NK-92 treated with Interleukin-12 subunit alpha and Interleukin-12 subunit beta, amount 100 ng/mL, for 24 hours (cell line): Measurements from ENCODE around the gene ABCA2.
A peak's percentile ranks its signal among the peaks of the same experiment; 100 is the strongest.

ENCODE experiments used
- DNase-seq: peaks from one replicate; lab custom pipeline; 2025; lab: John Stamatoyannopoulos, UW

ABCA2 gene

DNA sequence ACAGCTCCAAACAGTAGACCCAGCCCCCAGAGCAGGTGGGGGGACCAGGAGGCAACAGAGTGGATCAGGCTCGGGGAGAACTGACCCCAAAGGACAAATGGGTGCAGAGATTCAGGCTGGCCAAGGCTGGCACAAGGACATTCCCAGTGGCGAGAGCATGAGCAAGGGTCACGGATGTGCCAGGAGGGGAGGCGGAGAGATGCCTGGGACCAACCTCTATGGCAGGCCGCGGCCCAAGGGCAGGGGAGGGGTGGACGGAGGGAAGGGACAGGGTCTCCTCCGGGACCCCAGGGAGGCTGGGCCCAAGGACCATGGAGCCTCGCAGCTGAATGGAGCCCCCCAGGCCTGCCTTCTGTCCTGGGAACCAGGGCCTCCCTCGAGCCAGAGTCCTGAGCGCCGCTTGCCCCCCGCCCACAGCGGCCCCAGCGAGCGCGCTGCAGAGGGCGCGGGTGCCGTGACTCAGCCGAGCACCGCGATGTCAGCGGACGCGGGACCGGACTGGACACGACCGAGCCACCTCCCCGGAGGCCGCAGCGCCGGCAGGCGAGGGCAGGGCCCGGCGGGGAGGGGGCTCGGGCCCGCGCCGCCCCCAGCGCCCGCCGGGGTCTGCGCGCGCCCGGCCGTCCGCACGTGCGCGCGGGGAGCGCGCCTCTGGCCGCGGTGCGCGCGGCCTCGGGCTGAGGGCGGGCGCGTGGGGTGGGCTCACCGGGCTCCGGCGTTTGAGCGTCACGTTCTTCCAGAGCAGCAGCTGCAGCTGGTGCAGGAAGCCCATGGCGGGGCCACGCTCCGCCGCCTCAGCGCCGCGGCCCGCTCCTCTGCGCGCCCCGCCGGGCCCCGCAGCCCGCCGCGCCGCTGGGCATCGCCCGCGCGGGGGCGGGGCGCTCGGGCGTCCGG is at the start of gene ABCA2:
TSS of gene ABCA2 (minus strand) at position 869 of the 894 bp plus-strand sequence. CDS start at position 772, 97 bp downstream.
- no peak for DNase-seq

DNA sequence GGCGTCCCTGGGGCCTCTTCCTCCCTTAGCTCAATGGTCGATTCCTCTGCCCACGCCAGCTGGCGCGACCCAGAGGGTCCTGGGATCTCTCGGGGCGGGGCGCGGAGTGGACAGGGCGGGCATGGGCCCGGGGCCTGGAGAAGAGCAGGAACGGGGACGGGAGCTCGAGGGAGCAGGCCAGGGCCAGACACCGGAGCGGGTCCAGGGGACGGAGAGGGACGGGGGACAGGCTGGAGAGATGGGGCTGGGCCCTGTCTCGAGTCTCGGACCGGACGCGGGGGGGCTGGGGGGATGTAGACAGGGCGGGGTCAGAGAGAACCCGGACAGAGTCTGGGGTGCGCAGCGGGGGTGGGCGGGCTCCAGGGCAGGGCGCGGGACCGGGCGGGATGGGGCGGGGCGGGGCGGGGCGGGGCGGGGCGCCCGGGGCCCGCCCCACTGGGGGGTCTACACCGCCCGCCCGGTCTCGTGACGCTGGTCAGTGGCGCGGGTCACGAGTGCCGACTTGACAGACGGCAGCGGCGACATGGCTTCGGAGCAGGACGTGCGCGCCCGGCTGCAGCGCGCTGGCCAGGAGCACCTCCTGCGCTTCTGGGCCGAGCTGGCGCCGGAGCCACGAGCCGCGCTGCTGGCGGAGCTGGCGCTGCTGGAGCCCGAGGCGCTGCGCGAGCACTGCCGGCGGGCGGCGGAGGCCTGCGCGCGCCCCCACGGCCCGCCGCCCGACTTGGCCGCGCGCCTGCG is 49.1 kb upstream of the ABCA2 start, which contains the start of gene UAP1L1:
TSS of gene UAP1L1 (plus strand) at position 508 of the 738 bp plus-strand sequence. CDS start at position 524, 16 bp downstream.
- DNase-seq = peak; percentile 62

DNA sequence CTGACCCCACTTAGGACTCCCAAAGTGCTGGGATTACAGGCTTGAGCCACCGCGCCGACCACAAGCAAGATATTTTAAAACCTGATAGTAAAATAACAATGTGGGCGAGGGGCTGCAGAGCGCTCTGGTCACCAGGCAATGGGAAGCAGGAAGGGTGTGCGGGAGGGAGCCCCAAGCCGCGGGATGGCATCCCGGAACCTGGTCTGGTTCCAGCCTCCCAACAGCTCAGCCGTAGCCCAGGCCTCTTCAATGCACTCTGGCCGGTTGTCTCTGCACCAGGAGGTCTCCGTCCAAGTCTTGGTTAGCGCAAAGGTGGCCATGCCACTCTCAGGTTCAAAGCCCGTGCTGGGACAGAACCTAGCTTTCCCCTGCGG is 48.6 kb upstream of the ABCA2 start:
- no peak for DNase-seq

DNA sequence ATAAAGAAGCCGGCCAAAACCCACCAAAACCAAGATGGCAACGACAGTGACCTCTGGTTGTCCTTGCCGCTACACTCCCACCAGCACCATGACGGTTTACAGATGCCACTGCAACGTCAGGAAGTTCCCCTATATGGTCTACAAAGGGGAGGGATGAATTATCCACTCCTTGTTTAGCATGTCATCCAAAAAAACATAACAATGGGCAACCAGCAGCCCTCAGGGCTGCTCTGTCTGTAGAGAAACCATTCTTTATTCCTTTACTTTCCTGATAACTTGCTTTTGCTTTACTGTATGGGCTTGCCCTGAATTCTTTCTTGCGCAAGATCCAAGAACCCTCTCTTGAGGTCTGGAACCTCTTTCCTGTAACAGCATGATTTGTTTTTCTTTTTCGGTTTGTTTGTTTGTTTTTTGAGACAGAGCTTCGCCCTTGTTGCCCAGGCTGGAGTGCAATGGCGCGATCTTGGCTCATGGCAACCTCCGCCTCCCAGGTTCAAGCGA is 47.3 kb upstream of the ABCA2 start:
- no peak for DNase-seq

DNA sequence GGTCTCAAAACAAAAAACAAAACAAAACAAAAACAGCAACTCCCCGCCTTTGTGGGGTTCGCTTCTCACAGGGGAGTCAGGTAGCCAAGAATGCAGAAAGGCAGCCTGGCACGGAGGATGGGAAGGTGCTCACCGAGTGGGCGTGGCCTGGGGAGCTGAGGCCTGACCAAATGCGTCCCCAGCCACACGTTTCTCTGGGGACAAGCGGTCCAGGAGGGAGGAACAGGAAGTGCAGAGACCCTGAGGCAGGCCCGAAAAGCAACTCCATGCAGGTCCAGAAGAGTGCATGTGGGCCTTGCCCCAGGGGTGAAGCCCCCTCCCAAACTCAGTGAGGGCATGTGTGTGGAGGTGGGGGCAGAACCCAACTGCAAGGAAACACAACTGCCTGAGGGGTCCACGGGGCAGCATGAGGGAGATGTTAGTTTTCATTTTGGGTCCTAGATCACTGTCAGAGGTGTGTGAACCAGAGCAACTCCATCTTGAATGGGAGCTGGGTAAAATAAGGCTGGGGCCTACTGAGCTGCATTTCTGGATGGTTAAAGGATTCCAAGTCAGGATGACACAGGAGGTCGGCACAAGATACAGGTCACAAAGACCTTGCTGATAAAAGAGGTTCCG is 46.7 kb upstream of the ABCA2 start:
- DNase-seq = no peak

DNA sequence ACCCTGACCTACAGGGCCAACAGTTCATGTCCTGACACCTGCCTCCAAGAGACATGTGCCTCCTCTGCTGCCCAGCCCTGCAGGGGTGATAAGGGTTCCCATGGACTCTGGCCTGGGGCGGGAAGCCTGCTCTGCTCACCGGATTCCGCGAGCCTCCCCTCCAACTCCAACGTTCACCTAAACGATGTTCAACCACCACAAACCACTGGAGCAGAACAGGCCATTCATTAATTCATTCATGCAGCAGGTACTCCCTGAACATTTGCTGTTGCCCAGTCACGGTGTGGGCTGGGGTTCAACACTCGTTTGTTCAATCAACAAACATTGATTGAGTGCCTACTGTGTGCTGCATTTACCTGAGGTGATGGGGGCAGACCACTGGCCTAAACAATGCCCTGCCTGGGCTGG is 46.0 kb upstream of the ABCA2 start:
- DNase-seq = no peak

DNA sequence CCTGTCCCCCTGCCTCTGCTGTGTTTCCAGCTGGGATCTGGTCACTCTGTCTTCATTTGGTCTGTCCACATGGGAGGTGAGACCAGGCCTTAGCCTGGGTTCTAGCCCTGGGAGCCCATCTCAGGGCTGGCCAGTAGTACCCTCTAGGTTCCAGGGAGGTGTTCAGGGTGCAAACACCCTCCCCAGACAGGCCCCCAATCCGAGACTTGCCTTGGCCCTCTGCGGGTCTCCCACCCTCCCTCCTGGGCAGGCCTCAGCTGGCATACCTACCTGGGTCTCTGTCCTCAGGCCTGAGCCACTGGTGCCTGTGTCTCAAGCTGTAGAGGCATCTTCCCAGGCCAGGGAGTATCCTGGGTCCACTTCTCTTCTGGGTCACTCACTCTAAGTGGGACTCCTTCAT is 43.2 kb upstream of the ABCA2 start:
- DNase-seq = no peak

DNA sequence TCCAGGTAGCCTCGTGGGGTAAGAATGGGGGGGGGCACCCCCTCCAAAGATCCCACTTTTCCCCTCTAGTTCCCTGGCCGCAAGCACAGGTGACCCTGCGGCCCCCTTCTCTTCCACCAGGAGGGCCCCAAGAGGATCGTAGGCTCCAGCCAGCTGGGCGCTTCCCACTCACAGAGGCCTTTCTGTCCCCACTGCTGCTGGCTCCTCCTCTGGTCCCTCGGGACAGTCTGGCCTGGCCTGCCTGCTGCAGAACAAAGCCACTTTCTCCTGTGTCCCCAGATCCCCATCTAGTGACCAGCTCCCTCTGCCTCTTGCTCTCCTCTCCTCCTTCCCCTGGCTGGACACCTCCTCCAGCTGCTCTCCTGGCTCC is 42.9 kb upstream of the ABCA2 start:
- DNase-seq = no peak

DNA sequence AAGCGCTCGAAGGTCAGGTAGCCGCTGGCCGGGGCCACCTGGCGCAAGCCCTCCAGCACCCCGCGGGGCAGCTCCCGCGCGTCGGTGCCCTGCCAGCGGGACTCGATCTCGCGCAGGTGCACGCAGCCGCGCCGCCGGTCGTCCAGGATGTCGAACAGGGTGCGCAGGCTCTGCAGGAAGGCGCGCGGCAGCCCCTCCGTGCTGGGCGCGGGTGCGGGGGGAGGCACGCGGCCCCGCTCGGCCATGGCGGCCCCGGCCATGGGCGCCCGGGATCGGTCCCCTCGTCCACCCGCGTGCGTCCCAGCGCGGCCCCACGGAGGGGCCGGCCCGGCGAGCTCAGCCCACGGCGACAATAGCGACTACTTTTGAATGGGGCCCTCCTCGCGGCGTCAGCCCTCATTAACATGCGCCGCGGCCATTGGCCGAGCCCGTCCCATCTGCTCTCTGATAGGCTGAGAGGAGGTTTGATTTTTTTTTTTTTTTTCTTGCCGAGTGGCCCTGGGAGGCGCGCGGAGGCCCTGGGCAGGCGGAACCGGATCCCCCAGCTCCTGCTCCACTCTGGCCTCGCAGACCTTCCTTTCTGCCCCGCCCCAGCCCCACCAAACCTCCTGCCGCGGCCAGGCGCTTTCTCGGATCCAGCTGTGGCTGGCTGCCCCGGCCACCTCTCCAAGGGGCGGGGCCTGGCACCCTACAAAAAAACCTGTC is 42.3 kb upstream of the ABCA2 start, which contains the start of gene SAPCD2:
TSS of gene SAPCD2 (minus strand) at position 357 of the 705 bp plus-strand sequence. CDS start at position 260, 97 bp downstream.
- DNase-seq = peak; percentile 79

DNA sequence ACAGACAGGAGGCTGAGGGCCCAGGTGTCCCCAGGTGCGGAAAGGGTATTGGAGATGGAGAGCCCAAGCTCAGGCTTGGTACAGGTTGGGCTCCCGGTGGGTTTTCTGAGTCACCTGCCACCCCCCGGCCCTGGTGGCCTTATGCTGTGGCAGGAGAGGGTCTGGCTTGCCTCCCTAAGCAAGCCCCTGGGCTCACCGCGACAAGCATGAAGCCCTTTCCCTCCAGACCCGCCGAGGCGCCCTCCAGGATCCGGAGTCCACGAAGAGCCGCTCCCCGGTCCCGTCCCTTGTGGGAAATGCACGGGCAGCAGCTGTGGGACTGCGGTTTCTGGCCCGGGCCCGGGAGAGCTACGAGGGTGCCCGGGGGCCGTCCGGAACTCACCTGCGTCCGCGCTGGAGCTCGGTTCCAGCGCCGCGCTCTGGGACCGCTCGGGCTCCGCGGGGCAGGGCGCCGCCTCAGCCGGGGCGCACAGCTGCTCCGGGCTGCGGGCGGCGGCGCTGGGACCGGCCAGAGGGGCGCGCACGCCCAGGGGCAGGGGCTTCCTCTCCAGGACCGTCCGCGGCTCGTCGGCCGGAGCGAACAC is 41.6 kb upstream of the ABCA2 start:
- no peak for DNase-seq

DNA sequence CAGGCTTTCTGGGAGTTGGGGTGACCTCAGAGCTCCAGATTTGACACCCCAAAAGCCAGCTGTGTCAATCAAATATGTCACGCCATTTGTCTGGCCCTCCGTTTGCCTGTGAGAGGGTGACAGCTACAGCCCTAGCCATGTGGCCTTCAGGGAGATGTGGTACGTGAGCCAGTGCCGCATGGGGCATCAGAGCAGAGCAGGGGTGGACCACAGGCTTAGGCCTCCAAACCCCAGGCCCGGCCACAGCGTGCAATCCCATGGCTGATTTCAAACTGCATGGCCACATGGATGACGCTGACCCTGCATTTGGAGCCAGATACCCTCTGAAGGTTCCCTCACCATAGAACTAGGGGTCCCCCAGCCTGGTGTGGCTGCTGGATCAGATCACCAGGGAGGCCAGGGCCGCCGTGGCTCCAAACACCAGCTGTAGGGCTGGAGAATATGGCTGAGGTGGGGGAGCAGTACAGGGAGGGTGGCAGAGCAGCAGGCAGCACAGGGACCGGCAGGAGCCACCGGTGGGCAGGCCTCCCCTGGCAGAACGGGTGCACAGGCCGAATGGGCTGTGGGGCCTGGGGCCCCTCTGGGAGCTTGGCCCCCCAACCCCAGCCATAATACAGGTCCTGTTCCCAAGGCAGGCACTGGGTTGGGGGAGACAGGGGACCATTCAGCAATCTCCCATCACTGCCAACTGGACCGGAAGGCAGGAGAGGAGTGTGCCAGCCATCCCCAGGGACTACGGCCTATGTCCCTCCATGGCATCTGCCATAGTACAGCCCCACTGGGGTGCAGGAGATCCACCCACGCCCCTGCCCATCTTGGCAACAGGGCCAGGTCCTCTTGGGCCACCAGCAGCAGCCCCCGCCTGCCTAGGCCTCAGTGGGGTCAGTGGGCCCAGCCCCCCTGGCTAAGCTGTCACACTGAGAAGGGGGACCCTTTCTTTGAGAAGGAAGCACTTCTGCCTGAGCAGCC is 40.8 kb upstream of the ABCA2 start:
- DNase-seq = no peak

GRCh38 chr9:137067860-137068538 is 40.0 kb upstream of the ABCA2 start:
- DNase-seq = peak; percentile 58

- no peak for DNase-seq
These were observed 38.2 kb upstream of the ABCA2 start for GRCh38 chr9:137066096-137066861.

DNA sequence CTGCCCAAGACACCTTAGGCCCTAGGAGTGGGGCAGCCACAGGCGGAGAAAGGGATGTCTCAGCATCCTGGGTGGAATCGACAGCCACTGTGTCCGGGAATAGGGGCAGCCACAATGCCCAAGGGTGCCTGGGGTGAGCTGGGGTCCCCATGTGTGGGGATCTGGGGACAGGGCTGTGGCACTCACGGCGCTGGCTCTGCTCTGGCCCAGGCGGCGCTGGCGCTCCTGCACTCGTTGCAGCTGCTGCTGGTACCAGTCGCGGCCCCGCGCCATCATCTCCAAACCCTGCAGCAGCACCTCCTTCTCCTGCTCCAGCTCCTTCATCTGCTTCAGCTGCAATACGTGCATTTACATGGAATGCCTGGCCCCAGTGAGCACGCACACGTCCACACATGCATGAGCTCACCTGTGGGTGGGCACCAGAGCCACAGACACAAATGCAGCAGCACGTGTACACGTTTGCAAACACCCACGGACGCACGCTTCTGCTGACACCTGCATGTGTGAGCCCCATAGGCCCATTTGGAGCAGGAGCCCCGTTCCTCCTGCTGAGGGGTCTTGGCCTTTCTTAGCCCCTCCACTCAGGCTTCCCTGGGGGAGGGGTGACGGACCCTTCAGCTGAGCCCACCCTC is 37.4 kb upstream of the ABCA2 start:
- DNase-seq = no peak

- no peak for DNase-seq
These were observed 36.8 kb upstream of the ABCA2 start for GRCh38 chr9:137064880-137065164.

DNA sequence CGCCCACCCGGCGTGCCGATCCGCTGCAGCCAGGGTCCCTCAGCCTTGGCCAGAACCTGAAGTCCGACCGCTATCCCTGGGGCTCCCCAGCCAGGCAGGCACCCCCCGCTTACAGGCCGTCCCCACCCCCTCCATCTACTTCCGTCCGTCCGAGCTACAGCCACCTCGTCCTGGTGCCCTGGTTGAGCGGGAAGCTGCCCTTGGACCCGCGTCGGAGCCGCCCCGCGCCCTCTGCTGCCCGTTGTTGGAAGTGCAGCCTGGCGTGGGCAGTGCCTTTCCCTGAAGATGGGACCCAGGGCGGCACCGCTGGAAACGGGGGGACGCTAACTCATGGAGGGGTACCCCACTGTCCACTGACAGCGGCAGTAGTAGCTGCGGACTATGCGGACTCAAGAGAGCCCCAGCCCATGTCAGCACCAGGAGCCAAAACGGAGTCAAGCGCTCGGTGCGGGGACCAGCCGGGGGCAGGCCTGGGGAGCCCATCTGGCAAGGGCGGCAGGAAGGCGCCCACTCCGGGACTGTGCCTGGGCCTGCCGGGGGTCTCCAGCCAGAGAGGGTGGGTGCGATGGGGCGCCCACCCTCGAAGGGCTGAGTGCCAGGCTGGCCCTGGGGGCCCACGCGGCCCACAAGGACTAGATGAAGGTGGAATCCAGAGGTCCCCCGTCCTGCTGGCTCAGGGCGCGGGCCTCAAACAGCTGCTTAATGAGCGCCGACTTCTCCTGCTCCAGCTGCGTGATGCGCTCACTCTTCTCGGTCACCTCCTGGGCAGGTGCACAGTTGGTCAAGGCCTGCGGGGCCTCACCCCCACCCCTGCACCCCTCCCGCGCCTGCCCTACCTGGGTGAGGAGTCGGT is 36.2 kb upstream of the ABCA2 start:
- DNase-seq = no peak

DNA sequence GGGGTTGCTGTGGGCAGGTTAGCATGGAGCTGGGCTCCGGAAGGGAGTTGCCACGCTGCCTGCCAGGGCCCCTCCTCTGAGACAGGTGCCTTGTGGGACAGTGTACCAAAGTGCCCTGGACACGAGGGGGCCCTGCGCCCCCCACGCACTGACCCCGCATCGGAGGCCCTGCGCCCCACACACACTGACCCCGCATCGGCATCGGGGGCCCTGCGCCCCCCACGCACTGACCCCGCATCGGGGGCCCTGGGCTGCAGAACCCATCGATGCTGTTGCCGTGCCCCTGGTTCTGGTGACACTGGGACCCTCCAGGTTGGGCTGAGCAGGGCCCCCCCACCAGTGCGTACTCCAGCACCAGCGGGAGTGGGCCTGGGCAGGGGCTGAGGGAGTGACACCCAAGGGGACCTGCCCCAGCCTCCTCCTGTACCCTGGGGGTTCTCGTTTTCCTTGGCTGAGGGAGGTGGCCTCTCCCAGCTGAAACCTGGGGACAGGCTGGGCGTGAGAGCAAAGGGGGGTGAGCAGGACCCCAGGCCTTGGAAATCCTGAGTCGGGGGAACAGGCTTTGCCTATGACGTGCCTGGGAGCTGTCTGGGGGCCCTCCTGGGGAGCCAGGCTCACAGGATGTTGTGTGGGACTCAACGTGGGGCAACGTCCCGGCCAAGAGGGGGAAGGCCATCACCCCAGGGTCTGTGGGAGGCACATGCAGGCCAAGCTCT is 35.4 kb upstream of the ABCA2 start:
- DNase-seq = no peak
